A673 (cell line): ENCODE results near the gene HEPHL1. TPM values are rescaled to one million over a fixed set of nuclear protein-coding genes. Genes with fewer than 3 reads are reported as not detected.
"Not testable (repeated sequence)": the region's sequence is repeated elsewhere in the genome, so short reads cannot be mapped to it uniquely, and the experiment has no call there.

Experiments used
- Bru-seq: library from RNA; stranded (reverse); fragments of 400-500 nt; gene quantifications from one replicate; lab custom pipeline; 2021; lab: Mats Ljungman, UMichigan
- BruChase-seq, 2 experiments: library from RNA; stranded (reverse); fragments of 400-500 nt; gene quantifications; one replicate each; lab custom pipeline; 2021; lab: Mats Ljungman, UMichigan
- BruUV-seq: library from RNA; stranded (reverse); fragments of 400-500 nt; replicated peaks from 2 replicates; lab custom pipeline; 2021; lab: Mats Ljungman, UMichigan
- CTCF ChIA-PET: fragments of 300-600 bp; sonication (Branson Sonifier 250); formaldehyde crosslinking; loops from one replicate; lab custom pipeline; 2022; ENCODE audit warnings: antibody characterized with exemption; lab: Charles Lee
- POLR2A ChIA-PET: fragments of 300-600 bp; sonication (Branson Sonifier 250); formaldehyde crosslinking; loops from one replicate; lab custom pipeline; 2022; ENCODE audit warnings: antibody characterized with exemption; ENCODE audit not compliant: low non-redundant PET; lab: Charles Lee
- DNase-seq: peaks from one replicate; pipeline ENCODE4 v3.0.0-alpha.2; 2015; ENCODE audit warnings: low spot score
- H3K27ac ChIP-seq: fragments of 200-600 bp; sonication (generic); 2 replicates; pipeline ENCODE4 v1.5.1; 2016; ENCODE audit warnings: mixed run types, low read depth, mild to moderate bottlenecking, mixed read lengths, antibody characterized with exemption, low read length; ENCODE audit not compliant: poor library complexity, severe bottlenecking
- H3K27me3 ChIP-seq: fragments of 200-600 bp; sonication (generic); replicated peaks from 2 replicates; pipeline ENCODE4 v1.6.1; 2017; ENCODE audit warnings: mixed run types, low read depth, mild to moderate bottlenecking, mixed read lengths, antibody characterized with exemption, low read length; ENCODE audit not compliant: insufficient read depth, poor library complexity
- H3K36me3 ChIP-seq: fragments of 200-600 bp; sonication (generic); 2 replicates; pipeline ENCODE4 v1.6.1; 2016; ENCODE audit warnings: mixed run types, mild to moderate bottlenecking, mixed read lengths, antibody characterized with exemption, low read length; ENCODE audit not compliant: insufficient read depth, poor library complexity, severe bottlenecking
- H3K4me1 ChIP-seq: fragments of 200-600 bp; sonication (generic); 2 replicates; pipeline ENCODE4 v1.6.1; 2017; ENCODE audit warnings: mixed run types, mild to moderate bottlenecking, mixed read lengths, antibody characterized with exemption, low read length; ENCODE audit not compliant: insufficient read depth, poor library complexity, severe bottlenecking
- H3K4me3 ChIP-seq: fragments of 200-600 bp; sonication (generic); 2 replicates; pipeline ENCODE4 v1.5.1; 2016; ENCODE audit warnings: low read depth, mixed run types, mild to moderate bottlenecking, mixed read lengths, low read length; ENCODE audit not compliant: poor library complexity, severe bottlenecking
- H3K9me3 ChIP-seq: fragments of 200-600 bp; sonication (generic); 2 replicates; pipeline ENCODE4 v1.6.1; 2016; ENCODE audit warnings: mixed run types, low read depth, mild to moderate bottlenecking, mixed read lengths, antibody characterized with exemption, low read length; ENCODE audit not compliant: poor library complexity, severe bottlenecking
- EZH2 ChIP-seq: fragments of 200-600 bp; sonication (generic); IDR thresholded peaks from 2 replicates; pipeline ENCODE4 v1.6.1; 2017; ENCODE audit warnings: borderline replicate concordance, low read depth, mild to moderate bottlenecking, mixed read lengths, antibody characterized with exemption, low read length; ENCODE audit not compliant: poor library complexity, severe bottlenecking
- intact Hi-C: fragments of 100-400 bp; cut with micrococcal nuclease; formaldehyde crosslinking; loops from one replicate; pipeline ENCODE4 v1.10.0; 2022; ENCODE audit not compliant: unreplicated experiment
- long read RNA-seq: library from polyadenylated mRNA; stranded (forward); transcript quantifications from one replicate; pipeline ENCODE4 v2.0.0, GENCODE V29; 2022
- total RNA-seq: library from RNA; stranded (reverse); gene quantifications from 2 replicates; pipeline ENCODE4 v1.2.3, GENCODE V29; 2021
- TF ChIP-seq, protein P1 (sequence below): fragments of 300-800, 200-600 bp; sonication (generic); conservative IDR thresholded peaks from 2 replicates; pipeline ENCODE4 v1.5.1; 2017; ENCODE audit warnings: low read depth, mild to moderate bottlenecking, antibody characterized with exemption, low read length, moderate library complexity, mixed read lengths

Gene HEPHL1, protein sequence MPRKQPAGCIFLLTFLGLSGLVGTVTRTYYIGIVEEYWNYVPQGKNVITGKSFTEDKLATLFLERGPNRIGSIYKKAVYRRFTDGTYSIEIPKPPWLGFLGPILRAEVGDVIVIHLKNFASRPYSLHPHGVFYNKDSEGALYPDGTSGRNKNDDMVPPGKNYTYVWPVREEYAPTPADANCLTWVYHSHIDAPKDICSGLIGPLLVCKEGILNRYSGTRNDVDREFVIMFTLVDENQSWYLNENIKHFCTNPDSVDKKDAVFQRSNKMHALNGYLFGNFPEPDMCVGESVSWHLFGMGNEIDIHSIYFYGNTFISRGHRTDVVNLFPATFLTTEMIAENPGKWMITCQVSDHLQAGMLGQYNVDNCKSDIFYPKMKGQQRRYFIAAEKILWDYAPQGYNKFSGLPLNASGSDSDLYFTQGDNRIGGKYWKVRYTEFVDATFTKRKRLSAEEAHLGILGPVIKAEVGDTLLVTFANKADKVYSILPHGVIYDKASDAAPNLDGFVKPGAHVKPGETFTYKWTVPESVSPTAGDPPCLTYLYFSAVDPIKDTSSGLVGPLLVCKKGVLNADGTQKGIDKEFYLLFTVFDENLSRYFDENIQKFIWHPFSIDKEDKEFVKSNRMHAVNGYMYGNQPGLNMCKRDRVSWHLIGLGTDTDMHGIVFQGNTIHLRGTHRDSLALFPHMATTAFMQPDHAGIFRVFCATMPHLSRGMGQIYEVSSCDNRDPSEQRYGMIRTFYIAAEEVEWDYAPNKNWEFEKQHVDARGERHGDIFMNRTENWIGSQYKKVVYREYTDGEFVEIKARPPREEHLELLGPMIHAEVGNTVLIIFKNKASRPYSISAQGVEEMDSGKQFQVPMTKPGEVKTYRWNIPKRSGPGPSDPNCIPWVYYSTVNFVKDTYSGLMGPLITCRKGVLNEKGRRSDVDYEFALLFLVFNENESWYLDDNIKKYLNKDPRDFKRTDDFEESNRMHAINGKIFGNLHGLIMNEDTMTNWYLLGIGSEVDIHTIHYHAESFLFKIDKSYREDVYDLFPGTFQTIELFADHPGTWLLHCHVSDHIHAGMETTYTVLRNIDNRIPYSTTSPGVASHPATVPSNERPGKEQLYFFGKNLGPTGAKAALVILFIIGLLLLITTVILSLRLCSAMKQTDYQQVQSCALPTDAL
- total RNA-seq = not detected in 2 replicates
- Bru-seq, nascent RNA = percentile 1 among the genes with signal in this experiment
- not detected for BruChase-seq, experiment 1, labeled RNA remaining after a 2-hour chase
- percentile 1 among the genes with signal in this experiment for BruChase-seq, experiment 2, labeled RNA remaining after a 6-hour chase
- long read RNA-seq = 0 reads

DNA sequence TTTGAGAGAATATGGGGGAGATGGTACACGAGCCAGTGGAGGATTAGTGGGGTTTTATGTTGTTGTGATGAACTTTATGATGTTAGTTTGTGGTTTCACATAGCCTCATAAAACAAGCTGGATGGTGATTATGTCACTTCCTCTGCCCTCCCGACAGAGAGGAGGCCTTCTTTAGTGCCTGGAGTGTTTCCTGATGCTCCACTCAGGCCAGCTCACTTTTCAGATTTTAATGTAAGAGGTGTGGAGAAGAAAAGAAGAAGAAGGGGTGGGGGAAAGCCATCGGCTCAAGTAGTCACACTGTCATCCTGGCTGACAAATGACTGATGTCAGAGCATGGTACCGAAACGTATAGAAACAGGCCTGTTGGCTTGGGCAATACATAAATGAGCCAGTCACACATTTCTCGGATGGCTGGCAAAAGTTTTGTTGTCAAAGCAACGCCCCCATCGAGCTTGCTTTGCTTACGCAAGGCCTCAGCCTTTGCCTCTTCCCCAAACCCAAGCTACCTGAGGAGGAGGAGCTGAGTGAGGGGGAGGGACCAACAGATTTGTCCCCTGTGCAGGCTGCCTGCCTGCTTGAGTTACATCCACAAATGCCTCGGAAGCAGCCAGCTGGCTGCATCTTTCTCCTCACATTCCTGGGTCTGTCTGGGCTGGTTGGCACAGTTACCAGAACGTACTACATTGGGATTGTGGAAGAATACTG is at the start of gene HEPHL1:
Gene HEPHL1, plus strand, starts transcription at position 578 of the 705 bp plus-strand sequence. Its CDS starts 15 bp downstream, at position 593.
- Histone ChIP-seq H3K4me3 (no peak within 1 kb of the TSS), H3K27ac (no peak within 1 kb of the TSS), H3K4me1 (no peaks in the 10 kb centered on the region), H3K27me3 (no peaks in the 10 kb centered on the region), H3K36me3 (no peaks in the 10 kb centered on the region), H3K9me3 (no peaks in the 10 kb centered on the region)
- ChIA-PET POLR2A (no interaction called here), CTCF (no interaction called here)
- DNase-seq = no peak
- intact Hi-C loops = no loop called here
- no TSS peak for BruUV-seq
- no peak for TF ChIP-seq EZH2
- TF ChIP-seq, protein P1, sequence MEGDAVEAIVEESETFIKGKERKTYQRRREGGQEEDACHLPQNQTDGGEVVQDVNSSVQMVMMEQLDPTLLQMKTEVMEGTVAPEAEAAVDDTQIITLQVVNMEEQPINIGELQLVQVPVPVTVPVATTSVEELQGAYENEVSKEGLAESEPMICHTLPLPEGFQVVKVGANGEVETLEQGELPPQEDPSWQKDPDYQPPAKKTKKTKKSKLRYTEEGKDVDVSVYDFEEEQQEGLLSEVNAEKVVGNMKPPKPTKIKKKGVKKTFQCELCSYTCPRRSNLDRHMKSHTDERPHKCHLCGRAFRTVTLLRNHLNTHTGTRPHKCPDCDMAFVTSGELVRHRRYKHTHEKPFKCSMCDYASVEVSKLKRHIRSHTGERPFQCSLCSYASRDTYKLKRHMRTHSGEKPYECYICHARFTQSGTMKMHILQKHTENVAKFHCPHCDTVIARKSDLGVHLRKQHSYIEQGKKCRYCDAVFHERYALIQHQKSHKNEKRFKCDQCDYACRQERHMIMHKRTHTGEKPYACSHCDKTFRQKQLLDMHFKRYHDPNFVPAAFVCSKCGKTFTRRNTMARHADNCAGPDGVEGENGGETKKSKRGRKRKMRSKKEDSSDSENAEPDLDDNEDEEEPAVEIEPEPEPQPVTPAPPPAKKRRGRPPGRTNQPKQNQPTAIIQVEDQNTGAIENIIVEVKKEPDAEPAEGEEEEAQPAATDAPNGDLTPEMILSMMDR = no peak

DNA sequence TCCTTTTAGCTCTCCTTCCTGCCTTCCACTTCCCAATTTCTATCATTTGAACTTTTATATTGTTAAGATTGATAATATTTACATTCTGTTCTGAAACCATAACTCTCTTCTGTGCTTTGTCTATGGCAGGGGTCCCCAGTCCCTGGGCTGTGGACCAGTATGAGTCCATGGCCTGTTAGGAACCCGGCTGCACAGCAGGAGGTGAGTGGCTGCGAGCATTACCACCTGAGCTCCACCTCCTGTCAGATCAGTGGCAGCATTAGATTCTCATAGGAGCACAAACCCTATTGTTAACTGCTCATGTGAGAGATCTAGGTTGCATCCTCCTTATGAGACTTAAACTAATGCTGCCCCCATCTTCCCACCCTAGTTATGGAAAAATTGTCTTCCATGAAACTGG is 48.4 kb upstream of the HEPHL1 start:
- intact Hi-C loops = no loop called here
- no peak for DNase-seq
- no TSS peak for BruUV-seq
- Histone ChIP-seq H3K27ac (no peak overlapping the region), H3K4me1 (no peaks in the 10 kb centered on the region), H3K27me3 (peaks cover 17% of the 10 kb centered on the region), H3K36me3 (no peaks in the 10 kb centered on the region), H3K4me3 (no peak overlapping the region), H3K9me3 (peaks cover 11% of the 10 kb centered on the region)
- CTCF ChIA-PET = no interaction called here
- no peak for TF ChIP-seq EZH2
- TF ChIP-seq, protein P1 = no peak
- POLR2A ChIA-PET = no interaction called here

DNA sequence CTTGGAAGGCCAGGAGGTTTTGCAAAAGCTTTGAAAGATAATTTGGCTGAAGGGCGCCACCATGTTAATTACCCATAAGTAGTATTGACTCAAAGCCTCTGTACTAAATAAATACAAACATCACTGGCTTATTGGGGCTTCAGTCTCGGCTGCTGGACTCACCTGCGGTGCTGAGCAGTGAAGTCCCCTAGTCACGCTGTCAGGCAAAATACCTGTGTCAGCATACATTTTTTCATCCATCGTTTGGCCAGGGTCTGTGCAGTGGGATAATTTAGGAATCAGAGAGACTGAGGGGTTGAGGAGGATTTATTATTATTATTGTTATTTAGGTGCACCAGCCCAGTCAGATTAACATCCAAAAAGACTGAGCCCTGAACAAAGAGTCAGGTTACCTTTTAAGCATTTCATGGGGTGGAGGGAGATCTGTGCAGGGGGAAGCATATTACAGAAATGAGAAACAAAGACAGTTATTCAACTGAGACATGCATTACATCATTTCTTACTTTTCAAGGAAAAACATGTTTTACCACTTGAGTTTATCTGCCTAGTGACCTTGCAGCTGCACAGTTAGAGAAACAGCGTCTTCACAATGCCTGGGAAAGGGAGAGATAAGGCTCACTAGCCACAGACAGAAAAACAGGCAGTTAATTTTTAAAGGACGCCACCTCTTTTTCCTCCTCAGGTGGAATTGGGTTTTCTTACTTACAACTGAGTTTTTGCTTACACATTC is 47.7 kb upstream of the HEPHL1 start:
- peaks cover 11% of the 10 kb centered on the region for H3K9me3 ChIP-seq
- H3K36me3 ChIP-seq, BruUV-seq, POLR2A ChIA-PET, intact Hi-C loops, CTCF ChIA-PET, DNase-seq, H3K27ac ChIP-seq, H3K4me1 ChIP-seq, H3K4me3 ChIP-seq: not testable (repeated sequence)
- H3K27me3 ChIP-seq = peaks cover 17% of the 10 kb centered on the region
